HepG2 (cell line): Measurements from ENCODE around the gene TUBA4A. TPM values are rescaled to one million over a fixed set of nuclear protein-coding genes. Genes with fewer than 3 reads are reported as not detected.

ENCODE experiments used
- FLYWCH1 ChIP-seq: sonication (generic); formaldehyde crosslinking; IDR thresholded peaks from 2 replicates; pipeline ENCODE4 v1.8.1; 2023; ENCODE audit warnings: mild to moderate bottlenecking, missing genetic modification reagents
- FOXO4 ChIP-seq: sonication (generic); formaldehyde crosslinking; conservative IDR thresholded peaks from 2 replicates; pipeline ENCODE4 v1.8.1; 2023; ENCODE audit warnings: missing genetic modification reagents
- KDM2A ChIP-seq: sonication (generic); formaldehyde crosslinking; IDR thresholded peaks from 2 replicates; pipeline ENCODE4 v1.4.0; 2020; ENCODE audit warnings: low read depth, missing genetic modification reagents, borderline replicate concordance
- KDM3A ChIP-seq: IDR thresholded peaks from 2 replicates; pipeline ENCODE4 v1.6.1; 2018; ENCODE audit warnings: low read depth, missing compliant biosample characterization
- KLF9 ChIP-seq: IDR thresholded peaks from 2 replicates; pipeline ENCODE4 v1.6.1; 2016; ENCODE audit warnings: low read depth
- MXD1 ChIP-seq: sonication (generic); formaldehyde crosslinking; IDR thresholded peaks from 2 replicates; pipeline ENCODE4 v1.4.0; 2020; ENCODE audit warnings: mild to moderate bottlenecking, missing genetic modification reagents
- NAIF1 ChIP-seq: sonication (generic); formaldehyde crosslinking; IDR thresholded peaks from 2 replicates; pipeline ENCODE4 v1.5.0; 2020; ENCODE audit warnings: mild to moderate bottlenecking, missing genetic modification reagents, borderline replicate concordance
- PHB2 ChIP-seq: fragments of 450-650 bp; IDR thresholded peaks from 2 replicates; pipeline ENCODE4 v1.6.1; 2018; ENCODE audit not compliant: partially characterized antibody
- PRDM10 ChIP-seq: sonication (generic); formaldehyde crosslinking; IDR thresholded peaks from 2 replicates; pipeline ENCODE4 v1.4.0; 2020; ENCODE audit warnings: low read depth, missing genetic modification reagents
- REL ChIP-seq: sonication (generic); formaldehyde crosslinking; conservative IDR thresholded peaks from 2 replicates; pipeline ENCODE4 v1.8.0; 2022; ENCODE audit warnings: mild to moderate bottlenecking, missing genetic modification reagents, moderate library complexity
- SKI ChIP-seq: fragments of 450-650 bp; IDR thresholded peaks from one replicate; pipeline ENCODE4 v1.6.1; 2018; ENCODE audit warnings: mild to moderate bottlenecking; ENCODE audit not compliant: partially characterized antibody
- SNRNP70 ChIP-seq: fragments of 200-400 bp; formaldehyde crosslinking; IDR thresholded peaks from 2 replicates; pipeline ENCODE4 v1.6.1; 2017; ENCODE audit warnings: mild to moderate bottlenecking, low read depth, low read length, moderate library complexity
- SP2 ChIP-seq: sonication (generic); formaldehyde crosslinking; IDR thresholded peaks from 2 replicates; pipeline ENCODE4 v1.5.1; 2020; ENCODE audit warnings: mild to moderate bottlenecking, missing genetic modification reagents
- THAP11 ChIP-seq: IDR thresholded peaks from 2 replicates; pipeline ENCODE4 v1.6.1; 2016; ENCODE audit warnings: missing biosample characterization, missing genetic modification reagents
- ZFP91 ChIP-seq: sonication (generic); formaldehyde crosslinking; IDR thresholded peaks from 2 replicates; pipeline ENCODE4 v1.9.0; 2022; ENCODE audit warnings: missing genetic modification reagents, mild to moderate bottlenecking, borderline replicate concordance
- ZNF281 ChIP-seq: sonication (generic); formaldehyde crosslinking; IDR thresholded peaks from 2 replicates; pipeline ENCODE4 v1.4.0; 2020; ENCODE audit warnings: missing genetic modification reagents, borderline replicate concordance
- ZNF839 ChIP-seq: sonication (generic); formaldehyde crosslinking; IDR thresholded peaks from 2 replicates; pipeline ENCODE4 v1.4.0; 2020; ENCODE audit warnings: missing genetic modification reagents, mild to moderate bottlenecking, borderline replicate concordance
- ZSCAN22 ChIP-seq: sonication (generic); formaldehyde crosslinking; IDR thresholded peaks from 2 replicates; pipeline ENCODE4 v1.4.0; 2020; ENCODE audit warnings: mild to moderate bottlenecking, missing genetic modification reagents
- ZZZ3 ChIP-seq: sonication (generic); formaldehyde crosslinking; IDR thresholded peaks from 2 replicates; pipeline ENCODE4 v1.4.0; 2020; ENCODE audit warnings: missing genetic modification reagents, mild to moderate bottlenecking, borderline replicate concordance
- polyA plus RNA-seq, 8 experiments: library from polyadenylated mRNA; depleted of rRNA in 3 of 8; stranded (reverse) in 7 of 8; unstranded in 1 of 8; fragments of >200 nt; fragmentation: Illumina TruSeq in 4 of 8; extraction: Trizol in 4 of 8; gene quantifications; 2 replicates each; pipeline versions ENCODE4 v1.2.1 to v1.2.3, GENCODE V29; 2011 to 2016; ENCODE audit warnings: low read depth in 4 of 8, missing spikeins in 1 of 8, mixed read lengths in 1 of 8; ENCODE audit not compliant: insufficient read depth in 1 of 8
- total RNA-seq, 5 experiments: library from RNA; depleted of rRNA; stranded (reverse); fragments of >200 nt; fragmentation: Illumina TruSeq; extraction: Trizol; gene quantifications; 2 replicates each; pipeline ENCODE4 v1.2.3, GENCODE V29; 2016; ENCODE audit warnings: low read depth in 1 of 5

The TUBA4A gene
- total and polyA plus RNA-seq, 2 of the 13 experiments (the other 11 are each of a cell fraction or from before 2014, with no cell fraction given), result 1.3 to 12.7 TPM

- TF ChIP-seq FOXO4 (no peak), ZNF839 (no peak), NAIF1 (CRISPR knock-in tag) (no peak), KDM2A (CRISPR knock-in tag) (peak; percentile 59; the same call in 1 of the 2 replicates), KDM3A (CRISPR knock-in tag) (0 out of 2 replicates have a peak, but pooled peaks have one; percentile 17), SP2 (CRISPR knock-in tag) (no peak), ZSCAN22 (no peak), KLF9 (CRISPR knock-in tag) (no peak), SKI (no peak), FLYWCH1 (CRISPR knock-in tag) (no peak), ZNF281 (CRISPR knock-in tag) (no peak), PRDM10 (CRISPR knock-in tag) (no peak), REL (no peak), THAP11 (CRISPR knock-in tag) (no peak), SNRNP70 (no peak), ZFP91 (CRISPR knock-in tag) (peak; percentile 64; the same call in 1 of the 2 replicates), MXD1 (CRISPR knock-in tag) (no peak; the same call in 1 of the 2 replicates), ZZZ3 (peak; percentile 77; the same call in 1 of the 2 replicates), PHB2 (no peak)
Observed at GRCh38 chr2:219253753-219254589, at the start of gene TUBA4A (continued).
